Body of pancreas (tissue), 4 donors: ENCODE data around the gene CELSR1. TPM values are rescaled to one million over a fixed set of nuclear protein-coding genes. Genes with fewer than 3 reads are reported as not detected.
A peak's percentile ranks its signal among the peaks of the same experiment; 100 is the strongest.

ENCODE experiments used
- ATAC-seq: fragments of 150-250 bp; one replicate; pipeline ENCODE4 v1.9.1; 2016
- DNase-seq, 4 donors: peaks; one replicate each; pipeline ENCODE4 v3.0.0-alpha.2; 2019
- H3K27ac ChIP-seq, 4 donors: fragments of 200-600 bp; sonication (generic); 1 replicate in 3 of 4; 2 replicates in 1 of 4; pipeline versions ENCODE4 v1.5.1 to v1.6.1; 2016 to 2019; ENCODE audit warnings: mild to moderate bottlenecking in 1 of 4, mixed read lengths in 1 of 4, moderate library complexity in 1 of 4
- H3K27me3 ChIP-seq, 2 donors: fragments of 200-600 bp; sonication (generic); one replicate each; pipeline ENCODE4 v1.6.0; 2016; ENCODE audit warnings: mild to moderate bottlenecking in 1 of 2
- H3K36me3 ChIP-seq, 2 donors: fragments of 200-600 bp; sonication (generic); replicated peaks in 1 of 2; 2 replicates each; pipeline ENCODE4 v1.5.1; 2016; ENCODE audit warnings: low read depth in 2 of 2; ENCODE audit not compliant: insufficient read depth in 1 of 2
- H3K4me1 ChIP-seq: fragments of 200-600 bp; sonication (generic); one replicate; pipeline ENCODE4 v1.6.0; 2016
- H3K4me3 ChIP-seq, 2 donors: fragments of 200-600 bp; sonication (generic); 1 replicate in 1 of 2; 2 replicates in 1 of 2; pipeline ENCODE4 v1.5.1; 2016 to 2019
- H3K9me3 ChIP-seq, 3 donors: fragments of 200-600 bp; sonication (generic); 1 replicate in 2 of 3; 2 replicates in 1 of 3; pipeline ENCODE4 v1.5.1; 2016
- CTCF ChIP-seq, 7 experiments: fragments of 450-650 bp in 4 of 7; fragments of 200-600 bp in 3 of 7; sonication (generic) in 3 of 7; IDR thresholded peaks; one replicate each; pipeline ENCODE4 v1.5.1; 2016 to 2019; ENCODE audit warnings: antibody characterized with exemption in 7 of 7
- POLR2A ChIP-seq, 3 donors: fragments of 450-650 bp; IDR thresholded peaks; one replicate each; pipeline ENCODE4 v1.6.1; 2016; ENCODE audit warnings: antibody characterized with exemption in 3 of 3, mild to moderate bottlenecking in 2 of 3
- WGBS, 2 donors: methylation state at CpG; one replicate each; pipeline ENCODE4 v1.1.5; 2017; 5-methylcytosine and 5-hydroxymethylcytosine counted together
- intact Hi-C: fragments of 100-400 bp; cut with DNase I; formaldehyde crosslinking; loops from one replicate; pipeline ENCODE4 v1.15.1; 2023
- total RNA-seq, 2 donors: library from RNA; depleted of rRNA; stranded (reverse); fragments of >200 nt; gene quantifications; one replicate each; pipeline ENCODE4 v1.1.0, GENCODE V29; 2016

The CELSR1 gene
- total RNA-seq, 2 donors from 2014 or later, result 0.66 to 3.6 TPM

- H3K27me3 ChIP-seq, result no peaks in the 10 kb centered on the region
- DNase-seq, result no peak
- intact Hi-C loops, result loop anchor here (10.0 kb wide), 1 partner anchor 104 kb away; no protein-coding TSS in a partner anchor
- H3K4me1 ChIP-seq, result peaks cover 10% of the 10 kb centered on the region
- 83 to 92% methylated on average over 14 of the region's 14 CpGs for WGBS, 2 donors
- TF ChIP-seq CTCF (IDR thresholded peaks at IDR 0.05), result no peak
- no peak for TF ChIP-seq POLR2A (IDR thresholded peaks at IDR 0.05)
- H3K4me3 ChIP-seq, result no peak overlapping the region
- no peaks in the 10 kb centered on the region for H3K36me3 ChIP-seq
- H3K27ac ChIP-seq, result no peak overlapping the region
- no peaks in the 10 kb centered on the region for H3K9me3 ChIP-seq
- ATAC-seq, result no peak
These were observed 23.4 kb upstream of the CELSR1 start for GRCh38 chr22:46560696-46561295.

- Histone ChIP-seq H3K4me3 (no peak overlapping the region), H3K36me3 (no peaks in the 10 kb centered on the region), H3K27ac (no peak overlapping the region), H3K9me3 (peaks cover 0 to 5% (median 0%) of the 10 kb centered on the region in 3 donors), H3K4me1 (no peaks in the 10 kb centered on the region), H3K27me3 (no peaks in the 10 kb centered on the region)
- ATAC-seq, result peak; percentile 30
- intact Hi-C loops, result no loop called here
- DNase-seq, result peak in 2 of 4 donors; percentile 44 to 67
- WGBS, 2 donors, result 31 to 53% methylated on average over 4 to 8 of the region's 8 CpGs
- no peak for TF ChIP-seq POLR2A (IDR thresholded peaks at IDR 0.05)
- TF ChIP-seq CTCF (IDR thresholded peaks at IDR 0.05), result no peak
These were observed 20.5 kb upstream of the CELSR1 start for GRCh38 chr22:46557736-46558480.

GRCh38 chr22:46556775-46557174, 19.4 kb upstream of the CELSR1 start:
- WGBS, 2 donors, result 95 to 97% methylated on average over 3 of the region's 3 CpGs
- H3K27ac ChIP-seq, result no peak overlapping the region
- ATAC-seq (no peak), DNase-seq (no peak)
- H3K36me3 ChIP-seq, result no peaks in the 10 kb centered on the region
- TF ChIP-seq CTCF (IDR thresholded peaks at IDR 0.05) (no peak), POLR2A (IDR thresholded peaks at IDR 0.05) (no peak)
- H3K4me3 ChIP-seq, result no peak overlapping the region
- intact Hi-C loops, result no loop called here
- H3K4me1 ChIP-seq, result no peaks in the 10 kb centered on the region
- H3K27me3 ChIP-seq, result no peaks in the 10 kb centered on the region
- peaks cover 0 to 5% (median 0%) of the 10 kb centered on the region in 3 donors for H3K9me3 ChIP-seq

- Histone ChIP-seq H3K27ac (no peak overlapping the region), H3K4me1 (no peaks in the 10 kb centered on the region), H3K9me3 (peaks cover 0 to 5% (median 0%) of the 10 kb centered on the region in 3 donors), H3K27me3 (no peaks in the 10 kb centered on the region), H3K4me3 (no peak overlapping the region), H3K36me3 (no peaks in the 10 kb centered on the region)
- intact Hi-C loops, result no loop called here
- TF ChIP-seq CTCF (IDR thresholded peaks at IDR 0.05) (no peak), POLR2A (IDR thresholded peaks at IDR 0.05) (no peak)
- 90 to 92% methylated on average over 4 of the region's 4 CpGs for WGBS, 2 donors
- ATAC-seq, result no peak
- DNase-seq, result no peak
These were observed 15.8 kb upstream of the CELSR1 start for GRCh38 chr22:46553189-46553588.
